ENCODE measurements around the gene ELOF1.

GRCh38 chr19:11513946-11514345 is 45.1 kb downstream of the ELOF1 start:
- TF ChIP-seq EP300 (IDR thresholded peaks at IDR 0.05; ENCODE audit: borderline replicate concordance) (no peak), YY1 (IDR thresholded peaks at IDR 0.05; ENCODE audit: low read depth) (no peak), REST (IDR thresholded peaks at IDR 0.05; ENCODE audit: low read depth) (no peak), CEBPB (IDR thresholded peaks at IDR 0.05) (no peak), ZBTB7A (IDR thresholded peaks at IDR 0.05; ENCODE audit: low read depth) (no peak), TCF12 (IDR thresholded peaks at IDR 0.05; ENCODE audit: low read depth) (no peak), RAD21 (IDR thresholded peaks at IDR 0.05; ENCODE audit: low read depth) (no peak), MAX (IDR thresholded peaks at IDR 0.05) (no peak), EGR1 (IDR thresholded peaks at IDR 0.05) (no peak), FOXM1 (IDR thresholded peaks at IDR 0.05; ENCODE audit: borderline replicate concordance, low read depth) (no peak), TEAD4 (IDR thresholded peaks at IDR 0.05) (no peak), USF1 (IDR thresholded peaks at IDR 0.05) (no peak), CREB1 (IDR thresholded peaks at IDR 0.05; ENCODE audit: low read depth) (no peak)

Measured in Ishikawa (cell line).